ENCODE results near the gene CCDC71.

CCDC71 gene

GRCh38 chr3:49157289-49157688, 8.8 kb downstream of the CCDC71 start:
- Histone ChIP-seq H3K9me3 (ENCODE audit: control insufficient read depth, insufficient read depth, low read length) (no peaks in the 10 kb centered on the region), H3K27me3 (ENCODE audit: control insufficient read depth, low read length) (no peaks in the 10 kb centered on the region), H3K27ac (ENCODE audit: low read depth, low read length) (no peak overlapping the region), H3K79me2 (ENCODE audit: control insufficient read depth, low read length) (peaks cover 5% of the 10 kb centered on the region; the same call in 1 of the 2 replicates), H3K4me2 (ENCODE audit: low read length) (no peak overlapping the region), H3K4me1 (ENCODE audit: control insufficient read depth, low read length) (no peaks in the 10 kb centered on the region), H4K20me1 (ENCODE audit: control insufficient read depth, insufficient read depth, low read depth, low read length) (no peaks in the 10 kb centered on the region), H3K4me3 (ENCODE audit: low read length) (no peak overlapping the region), H3K9me2 (replicated peaks; ENCODE audit: control insufficient read depth, low read length) (no peaks in the 10 kb centered on the region), H3K36me3 (ENCODE audit: control insufficient read depth, low read length) (0 out of 2 replicates have a peak, but pooled peaks cover 7% of the 10 kb centered on the region), H3F3A (ENCODE audit: control insufficient read depth, insufficient read depth) (no peaks in the 10 kb centered on the region)
- no peak for TF ChIP-seq EZH2phosphoT487 (IDR thresholded peaks at IDR 0.05; ENCODE audit: borderline replicate concordance, low read length)
- TF ChIP-seq, protein P1, sequence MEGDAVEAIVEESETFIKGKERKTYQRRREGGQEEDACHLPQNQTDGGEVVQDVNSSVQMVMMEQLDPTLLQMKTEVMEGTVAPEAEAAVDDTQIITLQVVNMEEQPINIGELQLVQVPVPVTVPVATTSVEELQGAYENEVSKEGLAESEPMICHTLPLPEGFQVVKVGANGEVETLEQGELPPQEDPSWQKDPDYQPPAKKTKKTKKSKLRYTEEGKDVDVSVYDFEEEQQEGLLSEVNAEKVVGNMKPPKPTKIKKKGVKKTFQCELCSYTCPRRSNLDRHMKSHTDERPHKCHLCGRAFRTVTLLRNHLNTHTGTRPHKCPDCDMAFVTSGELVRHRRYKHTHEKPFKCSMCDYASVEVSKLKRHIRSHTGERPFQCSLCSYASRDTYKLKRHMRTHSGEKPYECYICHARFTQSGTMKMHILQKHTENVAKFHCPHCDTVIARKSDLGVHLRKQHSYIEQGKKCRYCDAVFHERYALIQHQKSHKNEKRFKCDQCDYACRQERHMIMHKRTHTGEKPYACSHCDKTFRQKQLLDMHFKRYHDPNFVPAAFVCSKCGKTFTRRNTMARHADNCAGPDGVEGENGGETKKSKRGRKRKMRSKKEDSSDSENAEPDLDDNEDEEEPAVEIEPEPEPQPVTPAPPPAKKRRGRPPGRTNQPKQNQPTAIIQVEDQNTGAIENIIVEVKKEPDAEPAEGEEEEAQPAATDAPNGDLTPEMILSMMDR (IDR thresholded peaks at IDR 0.05; ENCODE audit: low read depth, low read length, poor library complexity, severe bottlenecking) = no peak

GRCh38 chr3:49153349-49153912, 12.7 kb downstream of the CCDC71 start:
- Histone ChIP-seq H3K9me2 (replicated peaks; ENCODE audit: control insufficient read depth, low read length) (no peaks in the 10 kb centered on the region), H3K4me1 (ENCODE audit: control insufficient read depth, low read length) (no peaks in the 10 kb centered on the region), H3K4me2 (ENCODE audit: low read length) (no peak overlapping the region), H3K4me3 (ENCODE audit: low read length) (no peak overlapping the region), H3K27ac (ENCODE audit: low read depth, low read length) (no peak overlapping the region), H3K79me2 (ENCODE audit: control insufficient read depth, low read length) (no peaks in the 10 kb centered on the region), H3K9me3 (ENCODE audit: control insufficient read depth, insufficient read depth, low read length) (no peaks in the 10 kb centered on the region), H3K27me3 (ENCODE audit: control insufficient read depth, low read length) (no peaks in the 10 kb centered on the region), H3F3A (ENCODE audit: control insufficient read depth, insufficient read depth) (no peaks in the 10 kb centered on the region), H3K36me3 (ENCODE audit: control insufficient read depth, low read length) (no peaks in the 10 kb centered on the region), H4K20me1 (ENCODE audit: control insufficient read depth, insufficient read depth, low read depth, low read length) (no peaks in the 10 kb centered on the region)
- no peak for TF ChIP-seq EZH2phosphoT487 (IDR thresholded peaks at IDR 0.05; ENCODE audit: borderline replicate concordance, low read length)
- TF ChIP-seq, protein P1 (IDR thresholded peaks at IDR 0.05; ENCODE audit: low read depth, low read length, poor library complexity, severe bottlenecking) = no peak

DNA sequence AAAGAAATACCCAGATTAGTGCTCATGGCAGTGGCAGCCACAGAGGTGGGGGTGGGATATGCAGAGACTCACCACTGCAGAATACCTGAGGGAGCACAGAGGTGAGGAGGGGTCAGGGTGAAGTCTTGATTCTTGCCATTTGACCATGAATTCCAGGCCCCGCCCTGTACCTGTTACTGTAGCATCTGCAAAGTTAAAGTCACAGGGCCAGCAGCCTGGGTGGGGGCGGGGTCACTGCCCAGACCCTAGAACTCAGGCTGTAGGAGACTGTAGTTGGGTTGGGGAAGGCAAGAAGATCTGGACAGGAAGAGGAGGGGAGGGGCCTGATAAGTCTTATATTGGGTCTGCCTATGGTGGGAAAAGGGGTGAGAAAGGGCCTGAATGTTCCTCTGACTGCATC, 14.5 kb downstream of the CCDC71 start:
- no peak overlapping the region for H3K4me3 ChIP-seq (ENCODE audit: low read length)
- no peaks in the 10 kb centered on the region for H3K79me2 ChIP-seq (ENCODE audit: control insufficient read depth, low read length)
- H4K20me1 ChIP-seq (ENCODE audit: control insufficient read depth, insufficient read depth, low read depth, low read length) = no peaks in the 10 kb centered on the region
- H3K9me2 ChIP-seq (replicated peaks; ENCODE audit: control insufficient read depth, low read length) = no peaks in the 10 kb centered on the region
- no peaks in the 10 kb centered on the region for H3K9me3 ChIP-seq (ENCODE audit: control insufficient read depth, insufficient read depth, low read length)
- H3K36me3 ChIP-seq (ENCODE audit: control insufficient read depth, low read length) = no peaks in the 10 kb centered on the region
- no peak for TF ChIP-seq EZH2phosphoT487 (IDR thresholded peaks at IDR 0.05; ENCODE audit: borderline replicate concordance, low read length)
- no peak overlapping the region for H3K27ac ChIP-seq (ENCODE audit: low read depth, low read length)
- no peaks in the 10 kb centered on the region for H3K4me1 ChIP-seq (ENCODE audit: control insufficient read depth, low read length)
- H3K27me3 ChIP-seq (ENCODE audit: control insufficient read depth, low read length) = no peaks in the 10 kb centered on the region
- no peaks in the 10 kb centered on the region for H3F3A ChIP-seq (ENCODE audit: control insufficient read depth, insufficient read depth)
- H3K4me2 ChIP-seq (ENCODE audit: low read length) = no peak overlapping the region

GRCh38 chr3:49148159-49148558, 18.0 kb downstream of the CCDC71 start:
- Histone ChIP-seq H3K9me3 (ENCODE audit: control insufficient read depth, insufficient read depth, low read length) (no peaks in the 10 kb centered on the region; the same call in 1 of the 2 replicates), H3K27me3 (ENCODE audit: control insufficient read depth, low read length) (no peaks in the 10 kb centered on the region), H3F3A (ENCODE audit: control insufficient read depth, insufficient read depth) (no peaks in the 10 kb centered on the region), H3K9me2 (replicated peaks; ENCODE audit: control insufficient read depth, low read length) (no peaks in the 10 kb centered on the region), H3K36me3 (ENCODE audit: control insufficient read depth, low read length) (no peaks in the 10 kb centered on the region), H3K27ac (ENCODE audit: low read depth, low read length) (no peak overlapping the region), H3K79me2 (ENCODE audit: control insufficient read depth, low read length) (no peaks in the 10 kb centered on the region), H3K4me2 (ENCODE audit: low read length) (no peak overlapping the region), H3K4me1 (ENCODE audit: control insufficient read depth, low read length) (no peaks in the 10 kb centered on the region), H4K20me1 (ENCODE audit: control insufficient read depth, insufficient read depth, low read depth, low read length) (no peaks in the 10 kb centered on the region), H3K4me3 (ENCODE audit: low read length) (no peak overlapping the region)
- TF ChIP-seq EZH2phosphoT487 (IDR thresholded peaks at IDR 0.05; ENCODE audit: borderline replicate concordance, low read length) = no peak
- TF ChIP-seq, protein P1 (IDR thresholded peaks at IDR 0.05; ENCODE audit: low read depth, low read length, poor library complexity, severe bottlenecking) = no peak
